Measurements from ENCODE around the gene RTL10. TPM values are rescaled to one million over a fixed set of nuclear protein-coding genes. Genes with fewer than 3 reads are reported as not detected.

Gene RTL10
- total RNA-seq, 1 experiment from 2014 or later = 26.7 TPM

GRCh38 chr22:19827341-19828034 is 27.2 kb downstream of the RTL10 start:
- H3K27me3 ChIP-seq (ENCODE audit: control insufficient read depth, insufficient read depth, low read length) = no peaks in the 10 kb centered on the region
- ATAC-seq (no peak), DNase-seq (ENCODE audit: low read depth, low spot score) (no peak)
- H3K36me3 ChIP-seq (ENCODE audit: control insufficient read depth, insufficient read depth, low read length) = no peaks in the 10 kb centered on the region
- BruUV-seq (replicated peaks) = no TSS peak
- ChIA-PET POLR2A (no interaction called here), CTCF (no interaction called here)
- H3K4me1 ChIP-seq (ENCODE audit: control insufficient read depth, insufficient read depth, low read length) = no peaks in the 10 kb centered on the region; the same call in 1 of the 2 replicates
- no peaks in the 10 kb centered on the region for H3K9me3 ChIP-seq (ENCODE audit: control insufficient read depth, insufficient read depth, low read depth, low read length)
- H3K27ac ChIP-seq (ENCODE audit: low read length) = no peak overlapping the region
- intact Hi-C loops (cut with micrococcal nuclease; ENCODE audit: unreplicated experiment) = no loop called here
- in situ Hi-C loops (cut with HindIII; ENCODE audit: low pct_unique_long_range_greater_than_20kb, low sequenced_read_pairs) = no loop called here
- H3K4me3 ChIP-seq (ENCODE audit: low read depth in 2 of 2, low read length in 2 of 2) = no peak overlapping the region
- TF ChIP-seq TCF7L2 (IDR thresholded peaks at IDR 0.05; ENCODE audit: low read depth, low read length) = no peak
- TF ChIP-seq, protein P1, sequence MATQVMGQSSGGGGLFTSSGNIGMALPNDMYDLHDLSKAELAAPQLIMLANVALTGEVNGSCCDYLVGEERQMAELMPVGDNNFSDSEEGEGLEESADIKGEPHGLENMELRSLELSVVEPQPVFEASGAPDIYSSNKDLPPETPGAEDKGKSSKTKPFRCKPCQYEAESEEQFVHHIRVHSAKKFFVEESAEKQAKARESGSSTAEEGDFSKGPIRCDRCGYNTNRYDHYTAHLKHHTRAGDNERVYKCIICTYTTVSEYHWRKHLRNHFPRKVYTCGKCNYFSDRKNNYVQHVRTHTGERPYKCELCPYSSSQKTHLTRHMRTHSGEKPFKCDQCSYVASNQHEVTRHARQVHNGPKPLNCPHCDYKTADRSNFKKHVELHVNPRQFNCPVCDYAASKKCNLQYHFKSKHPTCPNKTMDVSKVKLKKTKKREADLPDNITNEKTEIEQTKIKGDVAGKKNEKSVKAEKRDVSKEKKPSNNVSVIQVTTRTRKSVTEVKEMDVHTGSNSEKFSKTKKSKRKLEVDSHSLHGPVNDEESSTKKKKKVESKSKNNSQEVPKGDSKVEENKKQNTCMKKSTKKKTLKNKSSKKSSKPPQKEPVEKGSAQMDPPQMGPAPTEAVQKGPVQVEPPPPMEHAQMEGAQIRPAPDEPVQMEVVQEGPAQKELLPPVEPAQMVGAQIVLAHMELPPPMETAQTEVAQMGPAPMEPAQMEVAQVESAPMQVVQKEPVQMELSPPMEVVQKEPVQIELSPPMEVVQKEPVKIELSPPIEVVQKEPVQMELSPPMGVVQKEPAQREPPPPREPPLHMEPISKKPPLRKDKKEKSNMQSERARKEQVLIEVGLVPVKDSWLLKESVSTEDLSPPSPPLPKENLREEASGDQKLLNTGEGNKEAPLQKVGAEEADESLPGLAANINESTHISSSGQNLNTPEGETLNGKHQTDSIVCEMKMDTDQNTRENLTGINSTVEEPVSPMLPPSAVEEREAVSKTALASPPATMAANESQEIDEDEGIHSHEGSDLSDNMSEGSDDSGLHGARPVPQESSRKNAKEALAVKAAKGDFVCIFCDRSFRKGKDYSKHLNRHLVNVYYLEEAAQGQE (IDR thresholded peaks at IDR 0.05; ENCODE audit: insufficient read depth in 1 of 2, low read depth in 2 of 2, low read length in 1 of 2) = no peak
- TF ChIP-seq POLR2AphosphoS5 (IDR thresholded peaks at IDR 0.05; ENCODE audit: low read depth, low read length) = no peak
- TF ChIP-seq SIN3A (IDR thresholded peaks at IDR 0.05; ENCODE audit: borderline replicate concordance, insufficient read depth, low read depth, low read length) = no peak
- TF ChIP-seq, protein P2, sequence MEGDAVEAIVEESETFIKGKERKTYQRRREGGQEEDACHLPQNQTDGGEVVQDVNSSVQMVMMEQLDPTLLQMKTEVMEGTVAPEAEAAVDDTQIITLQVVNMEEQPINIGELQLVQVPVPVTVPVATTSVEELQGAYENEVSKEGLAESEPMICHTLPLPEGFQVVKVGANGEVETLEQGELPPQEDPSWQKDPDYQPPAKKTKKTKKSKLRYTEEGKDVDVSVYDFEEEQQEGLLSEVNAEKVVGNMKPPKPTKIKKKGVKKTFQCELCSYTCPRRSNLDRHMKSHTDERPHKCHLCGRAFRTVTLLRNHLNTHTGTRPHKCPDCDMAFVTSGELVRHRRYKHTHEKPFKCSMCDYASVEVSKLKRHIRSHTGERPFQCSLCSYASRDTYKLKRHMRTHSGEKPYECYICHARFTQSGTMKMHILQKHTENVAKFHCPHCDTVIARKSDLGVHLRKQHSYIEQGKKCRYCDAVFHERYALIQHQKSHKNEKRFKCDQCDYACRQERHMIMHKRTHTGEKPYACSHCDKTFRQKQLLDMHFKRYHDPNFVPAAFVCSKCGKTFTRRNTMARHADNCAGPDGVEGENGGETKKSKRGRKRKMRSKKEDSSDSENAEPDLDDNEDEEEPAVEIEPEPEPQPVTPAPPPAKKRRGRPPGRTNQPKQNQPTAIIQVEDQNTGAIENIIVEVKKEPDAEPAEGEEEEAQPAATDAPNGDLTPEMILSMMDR (IDR thresholded peaks at IDR 0.05) = no peak

GRCh38 chr22:19826619-19826950 is 28.1 kb downstream of the RTL10 start:
- H3K27ac ChIP-seq (ENCODE audit: low read length) = no peak overlapping the region
- no peaks in the 10 kb centered on the region for H3K9me3 ChIP-seq (ENCODE audit: control insufficient read depth, insufficient read depth, low read depth, low read length)
- in situ Hi-C loops (cut with HindIII; ENCODE audit: low pct_unique_long_range_greater_than_20kb, low sequenced_read_pairs) = no loop called here
- DNase-seq (ENCODE audit: low read depth, low spot score) (no peak), ATAC-seq (no peak)
- no TSS peak for BruUV-seq (replicated peaks)
- no peak overlapping the region for H3K4me3 ChIP-seq (ENCODE audit: low read depth in 2 of 2, low read length in 2 of 2)
- H3K27me3 ChIP-seq (ENCODE audit: control insufficient read depth, insufficient read depth, low read length) = no peaks in the 10 kb centered on the region
- TF ChIP-seq, protein P1 (IDR thresholded peaks at IDR 0.05; ENCODE audit: insufficient read depth in 1 of 2, low read depth in 2 of 2, low read length in 1 of 2) = no peak
- TF ChIP-seq POLR2AphosphoS5 (IDR thresholded peaks at IDR 0.05; ENCODE audit: low read depth, low read length) = no peak
- TF ChIP-seq, protein P2 (IDR thresholded peaks at IDR 0.05) = no peak
- TF ChIP-seq SIN3A (IDR thresholded peaks at IDR 0.05; ENCODE audit: borderline replicate concordance, insufficient read depth, low read depth, low read length) = no peak
- TF ChIP-seq TCF7L2 (IDR thresholded peaks at IDR 0.05; ENCODE audit: low read depth, low read length) = no peak
- POLR2A ChIA-PET = no interaction called here
- H3K4me1 ChIP-seq (ENCODE audit: control insufficient read depth, insufficient read depth, low read length) = no peaks in the 10 kb centered on the region; the same call in 1 of the 2 replicates
- CTCF ChIA-PET = no interaction called here
- intact Hi-C loops (cut with micrococcal nuclease; ENCODE audit: unreplicated experiment) = no loop called here
- H3K36me3 ChIP-seq (ENCODE audit: control insufficient read depth, insufficient read depth, low read length) = no peaks in the 10 kb centered on the region
